GM19455 (cell line): ENCODE data around the gene DENND5B.

ENCODE experiments used
- ATAC-seq: cut with Tn5 transposase; IDR thresholded peaks from one replicate; pipeline ENCODE4 v1.9.1; 2021; ENCODE audit not compliant: unreplicated experiment

Gene DENND5B

DNA sequence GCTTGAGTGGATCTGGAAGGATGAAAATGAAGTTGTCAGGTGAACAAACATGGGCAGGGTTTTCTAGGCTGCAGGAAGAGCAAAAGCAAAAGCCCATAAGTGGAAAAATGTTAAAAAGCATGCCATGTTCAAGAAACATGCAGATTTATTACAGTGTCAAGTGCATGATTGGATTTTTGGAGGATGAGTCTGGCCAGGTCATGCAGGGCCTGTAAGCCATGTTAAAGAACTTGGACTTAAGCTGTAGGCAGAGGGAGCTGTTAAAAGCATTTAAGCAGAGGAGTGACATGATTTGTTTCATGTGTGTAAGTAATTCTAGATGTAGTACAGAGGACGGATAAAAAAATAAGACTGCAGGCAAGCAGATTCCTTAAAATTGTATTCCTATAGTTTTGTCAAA is 248.7 kb downstream of the DENND5B start:
- no peak for ATAC-seq

GRCh38 chr12:31339831-31340622 is 250.9 kb downstream of the DENND5B start:
- no peak for ATAC-seq

DNA sequence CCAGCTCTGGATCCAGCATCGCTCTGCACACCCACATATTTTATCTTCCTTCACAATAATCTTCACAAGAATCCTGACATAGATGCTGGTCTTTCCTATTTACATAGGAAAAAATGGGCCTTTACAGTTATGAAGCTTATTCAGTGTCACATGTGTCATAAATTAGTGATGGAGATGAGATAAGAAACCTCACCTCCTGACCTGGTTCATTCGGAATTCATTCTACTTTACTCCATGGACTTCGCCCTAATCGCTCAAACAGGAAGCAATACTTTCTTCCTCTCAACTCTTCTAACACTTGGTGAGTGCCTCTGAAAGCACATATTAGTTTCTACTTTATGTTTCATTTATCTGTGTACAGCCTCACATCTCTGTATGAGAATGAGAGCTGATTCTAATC is 253.0 kb downstream of the DENND5B start:
- no peak for ATAC-seq
